ENCODE measurements around the gene ALPL.
"Not testable (repeated sequence)": the region's sequence is repeated elsewhere in the genome, so short reads cannot be mapped to it uniquely, and the experiment has no call there.

ALPL gene

DNA sequence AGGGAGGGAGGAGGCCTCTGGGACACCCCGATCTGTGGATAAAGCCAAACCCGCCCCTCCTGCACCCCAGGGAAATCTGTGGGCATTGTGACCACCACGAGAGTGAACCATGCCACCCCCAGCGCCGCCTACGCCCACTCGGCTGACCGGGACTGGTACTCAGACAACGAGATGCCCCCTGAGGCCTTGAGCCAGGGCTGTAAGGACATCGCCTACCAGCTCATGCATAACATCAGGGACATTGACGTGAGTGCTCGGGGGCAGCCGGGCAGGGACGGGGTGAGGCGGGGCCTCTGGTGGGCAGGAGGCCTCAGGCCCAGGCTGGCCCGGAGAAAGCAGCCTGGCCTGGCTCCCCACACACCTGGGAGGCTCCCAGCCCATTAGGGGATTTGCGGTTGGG lies 54.7 kb downstream of the ALPL start:
- no peak for DNase-seq

DNA sequence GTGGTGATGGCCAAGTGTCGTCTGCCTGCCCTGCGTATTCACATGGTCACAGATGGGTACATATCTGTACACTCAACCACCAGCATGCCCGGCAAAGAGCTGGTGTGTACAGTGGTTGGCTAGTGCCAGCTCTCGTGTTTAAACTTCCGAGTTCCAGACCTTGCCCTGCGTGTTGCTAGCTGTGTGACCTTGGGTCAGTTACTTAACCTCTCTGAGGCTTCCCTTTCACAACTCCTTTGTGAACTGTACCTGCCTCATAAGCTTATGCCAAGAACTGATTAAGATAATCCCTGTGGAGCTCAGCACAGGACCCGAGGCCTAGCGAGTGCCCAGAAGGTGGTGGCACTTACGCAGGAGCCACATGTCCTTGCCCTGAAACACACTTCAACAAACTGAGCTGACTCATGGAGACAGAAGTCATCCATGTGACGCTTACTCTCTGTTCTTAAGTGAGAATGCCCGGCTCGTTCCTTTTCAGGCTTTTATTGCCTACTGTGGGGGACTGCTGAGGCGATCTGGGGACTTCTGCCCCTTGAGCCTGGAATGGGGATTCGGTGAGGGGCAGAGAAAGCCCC lies 55.4 kb downstream of the ALPL start:
- no peak for DNase-seq

DNA sequence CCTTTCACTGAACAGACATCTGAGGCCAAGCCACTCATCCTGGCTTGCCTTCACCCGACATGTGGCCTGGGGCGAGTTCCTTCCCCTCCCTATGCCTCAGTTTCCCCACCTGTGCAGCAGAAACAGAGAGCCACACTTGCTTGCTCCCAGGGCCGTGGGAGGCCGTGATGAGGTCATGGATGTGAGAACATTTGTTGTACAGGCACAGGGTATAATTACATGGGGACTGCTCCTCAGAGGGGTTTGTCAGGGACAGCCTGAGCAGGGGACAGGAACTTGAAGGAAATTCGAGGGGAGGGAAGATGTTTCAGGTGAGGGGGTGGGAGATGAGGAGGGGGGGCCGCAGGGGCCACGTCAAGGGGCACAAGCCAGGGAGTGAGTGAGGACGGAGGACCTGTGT lies 56.1 kb downstream of the ALPL start:
- DNase-seq, result no peak

DNA sequence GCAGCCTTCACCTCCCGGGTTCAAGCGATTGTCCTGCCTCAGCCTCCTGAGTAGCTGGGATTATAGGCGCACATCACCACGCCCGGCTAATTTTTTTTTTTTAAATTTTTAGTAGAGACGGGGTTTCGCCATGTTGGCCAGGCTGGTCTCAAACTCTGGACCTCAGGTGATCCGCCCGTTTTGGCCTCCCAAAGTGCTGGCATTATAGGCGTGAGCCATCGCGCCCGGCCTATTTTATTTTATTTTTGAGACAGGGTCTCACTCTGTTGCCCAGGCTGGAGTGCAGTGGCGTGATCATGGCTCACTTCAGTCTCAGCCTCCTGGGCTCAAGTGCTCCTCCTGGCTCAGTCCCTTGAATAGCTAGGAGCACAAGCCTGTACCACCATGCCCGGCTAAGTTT lies 57.1 kb downstream of the ALPL start:
- DNase-seq, result not testable (repeated sequence)

DNA sequence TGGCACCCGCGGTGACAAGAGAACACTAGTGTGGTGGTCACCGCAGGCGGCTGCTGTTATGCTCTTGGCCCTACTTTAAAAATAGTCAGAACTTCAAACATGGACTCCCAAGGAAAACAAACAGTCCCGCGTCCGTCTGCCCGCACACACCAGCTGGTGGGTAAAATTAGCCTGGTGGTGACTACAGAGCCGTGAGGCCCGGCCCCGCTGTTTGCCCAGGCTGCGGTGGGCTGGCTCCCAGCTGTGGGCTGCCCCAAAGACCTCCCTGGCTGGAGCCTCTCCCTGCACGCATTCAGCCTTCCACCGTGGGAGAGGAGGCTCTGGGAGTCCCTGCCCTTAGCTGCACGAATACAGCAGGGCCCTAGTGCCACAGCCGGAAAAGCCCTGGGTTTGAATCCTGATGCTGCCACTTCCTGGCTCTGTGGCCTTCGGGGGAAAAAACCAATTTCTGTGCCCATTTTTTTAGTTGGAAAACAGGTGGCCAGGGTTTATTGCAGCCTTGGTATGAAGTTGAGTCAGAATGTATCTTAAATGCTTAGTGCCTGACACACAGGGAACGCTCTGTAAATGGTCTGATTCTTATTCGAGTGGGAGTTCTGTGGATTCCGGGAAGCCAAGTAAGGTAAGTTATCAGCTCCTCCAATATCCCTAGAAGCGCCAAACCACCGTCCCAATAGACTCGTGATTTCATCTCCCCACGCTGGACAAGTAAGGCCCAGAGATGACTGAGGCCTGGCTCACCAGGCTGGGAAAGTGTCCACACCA lies 58.2 kb downstream of the ALPL start:
- DNase-seq, result no peak

DNA sequence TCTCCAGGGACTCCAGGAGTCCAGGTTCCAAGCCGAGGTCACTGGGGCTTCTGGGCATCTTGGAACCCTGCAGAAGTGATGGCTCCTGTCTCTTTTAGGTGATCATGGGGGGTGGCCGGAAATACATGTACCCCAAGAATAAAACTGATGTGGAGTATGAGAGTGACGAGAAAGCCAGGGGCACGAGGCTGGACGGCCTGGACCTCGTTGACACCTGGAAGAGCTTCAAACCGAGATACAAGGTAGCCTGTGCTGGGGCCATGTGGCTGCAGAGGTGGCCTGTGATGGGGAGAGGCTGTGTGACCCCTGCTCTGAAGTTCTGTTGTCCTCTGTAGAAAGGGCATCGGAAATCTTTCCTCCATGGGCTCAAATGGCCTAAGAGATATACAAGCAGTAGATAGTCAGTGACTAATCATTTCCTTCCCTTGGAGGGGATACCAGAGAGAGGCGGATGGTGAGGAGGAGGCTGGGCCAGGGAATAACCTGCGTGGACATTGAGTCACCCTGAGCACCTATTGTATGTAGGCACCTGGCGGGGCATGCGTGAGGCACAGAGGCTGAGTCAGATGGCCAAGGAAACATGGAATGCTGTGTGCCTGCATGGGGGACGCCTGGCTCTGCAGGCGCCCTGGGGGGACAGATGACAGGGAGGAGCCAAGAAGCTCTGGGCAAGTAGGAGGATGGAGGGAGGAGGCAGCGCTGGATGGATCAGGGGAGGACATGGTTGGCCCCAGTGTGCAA lies 59.0 kb downstream of the ALPL start:
- DNase-seq, result no peak

DNA sequence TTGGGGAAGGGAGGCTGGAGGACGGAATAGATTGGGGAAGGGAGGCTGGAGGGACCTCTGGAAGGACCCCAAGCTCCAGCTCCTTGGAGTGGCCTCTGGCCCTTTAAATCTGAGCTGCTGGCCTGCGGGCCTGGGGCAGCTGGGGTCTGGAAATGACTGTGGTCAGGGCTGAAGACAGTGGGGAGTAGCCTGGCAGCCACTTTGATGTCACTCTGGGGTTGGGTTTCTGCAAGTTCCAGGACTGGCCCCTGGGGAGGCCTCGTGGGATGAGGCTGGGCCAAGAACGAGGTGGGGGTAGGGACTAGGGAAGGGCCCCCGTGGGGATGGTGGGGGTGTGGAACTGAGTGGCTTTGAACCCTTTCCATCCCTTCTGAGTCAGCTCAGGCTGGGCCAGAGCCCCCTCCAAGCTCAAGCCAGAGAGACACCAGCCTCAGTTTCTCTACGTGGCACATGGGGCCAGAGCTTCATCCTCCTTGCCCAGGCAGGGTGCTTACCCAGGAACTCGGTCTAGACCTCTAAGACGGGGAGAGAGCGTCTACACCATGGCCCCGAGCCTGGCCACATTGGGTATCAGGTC lies 59.7 kb downstream of the ALPL start:
- no peak for DNase-seq

DNA sequence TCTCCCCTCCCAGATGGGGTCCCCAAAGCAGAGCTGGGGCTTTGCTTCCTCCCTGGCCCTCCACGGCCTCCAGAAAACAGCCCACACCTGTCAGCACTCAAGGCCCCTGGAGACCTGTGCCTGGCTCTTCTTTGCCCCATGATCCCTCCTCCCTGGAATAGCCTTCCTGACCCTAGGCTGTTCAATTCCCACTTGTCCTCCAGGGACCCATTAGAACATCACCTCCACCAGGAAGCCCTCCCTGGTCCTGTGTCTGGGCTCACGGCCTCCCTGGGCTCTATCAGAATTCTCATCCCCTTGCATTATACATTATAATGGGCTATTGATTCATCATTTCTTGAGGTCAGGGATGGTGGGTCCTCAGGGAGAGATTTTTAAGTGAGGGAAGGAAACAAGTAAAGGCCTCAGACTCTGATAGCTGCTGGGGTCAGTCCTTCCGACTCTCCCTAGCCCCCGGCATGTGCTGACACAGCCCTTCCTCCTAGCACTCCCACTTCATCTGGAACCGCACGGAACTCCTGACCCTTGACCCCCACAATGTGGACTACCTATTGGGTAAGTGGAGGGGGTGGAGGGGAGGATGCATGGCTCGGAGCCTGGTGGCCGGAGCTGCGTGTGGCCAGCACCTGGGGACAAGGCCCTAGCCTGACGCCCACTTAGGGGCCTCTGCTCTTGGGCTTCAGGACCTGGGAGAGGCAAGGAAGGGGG lies 60.8 kb downstream of the ALPL start:
- DNase-seq, result no peak

DNA sequence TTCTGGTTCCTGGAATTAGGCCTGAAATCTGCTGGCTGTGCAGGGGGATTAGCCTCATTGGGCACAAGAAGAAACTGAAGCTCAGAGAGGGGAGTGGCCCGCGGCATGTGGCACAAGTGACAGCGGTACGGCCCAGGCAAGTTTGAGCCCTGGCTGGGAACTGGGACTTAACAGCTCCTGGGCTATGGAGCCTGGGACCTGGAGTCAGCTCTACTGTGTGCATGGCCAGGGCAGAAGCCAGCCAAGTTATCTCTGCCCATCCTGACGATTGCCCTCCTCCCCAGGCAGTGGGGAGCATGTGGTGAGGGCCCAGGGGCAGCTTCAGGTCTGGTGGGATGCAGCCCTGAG lies 61.3 kb downstream of the ALPL start:
- no peak for DNase-seq

DNA sequence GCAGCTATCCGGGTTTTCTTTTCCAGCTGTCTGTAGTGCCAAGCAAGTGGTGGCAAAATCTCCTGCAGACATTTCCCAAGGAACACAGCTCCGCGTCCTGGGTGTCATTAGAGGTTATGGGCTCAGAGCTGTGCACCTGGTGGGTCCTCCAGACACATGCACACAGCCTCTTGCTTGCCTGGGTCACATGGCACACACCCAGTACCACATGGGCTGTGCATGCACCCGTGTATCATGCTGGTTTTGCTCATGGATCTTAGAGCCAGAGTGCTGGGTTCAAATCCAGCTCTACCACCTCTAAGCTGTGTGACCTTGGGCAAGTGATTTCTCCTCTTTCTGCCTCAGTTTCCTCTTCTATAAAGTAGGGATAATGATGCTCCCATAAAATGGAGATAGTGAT lies 61.7 kb downstream of the ALPL start:
- no peak for DNase-seq

DNA sequence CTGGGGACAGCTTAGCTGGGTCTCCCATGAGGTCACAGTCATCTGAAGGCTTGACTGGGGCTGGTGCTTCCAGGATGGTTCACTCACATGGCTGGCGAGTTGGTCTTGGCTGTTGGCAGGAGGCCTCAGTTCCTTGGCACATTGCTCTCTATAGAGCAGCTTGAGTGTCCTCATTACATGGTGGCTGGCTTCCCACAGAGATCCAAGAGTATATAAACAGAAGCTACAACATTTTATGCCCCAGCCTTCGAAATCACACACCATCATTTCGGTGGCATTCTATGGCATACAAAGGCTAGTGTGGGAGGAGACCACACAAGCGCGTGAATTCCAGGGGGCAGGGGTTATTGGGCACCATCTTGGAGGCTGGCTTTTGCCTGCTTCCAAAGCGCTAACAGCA lies 63.0 kb downstream of the ALPL start:
- no peak for DNase-seq

DNA sequence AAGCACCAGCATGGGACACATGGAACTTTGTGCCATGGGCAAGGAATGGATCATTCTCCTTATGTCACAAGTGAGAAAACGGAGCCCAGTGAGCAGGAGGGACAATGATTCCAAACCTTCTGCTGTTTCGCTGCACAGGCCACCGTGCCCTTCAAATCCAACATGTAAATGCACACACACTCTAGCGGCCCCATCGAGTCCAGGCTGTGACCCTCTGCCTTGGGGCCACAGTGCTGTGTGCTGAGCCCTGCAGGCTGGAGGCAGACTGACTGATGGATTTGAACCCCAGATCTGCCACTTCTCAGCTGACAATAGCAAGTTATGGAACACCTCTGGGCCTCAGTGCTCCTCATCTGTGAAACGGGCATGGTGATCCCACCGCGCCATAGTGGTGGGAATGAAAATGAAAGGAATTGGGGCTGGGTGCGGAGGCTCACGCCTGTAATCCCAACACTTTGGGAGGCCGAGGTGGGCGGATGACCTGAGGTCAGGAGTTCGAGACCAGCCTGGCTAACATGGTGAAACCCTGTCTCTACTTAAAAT lies 63.6 kb downstream of the ALPL start:
- no peak for DNase-seq

DNA sequence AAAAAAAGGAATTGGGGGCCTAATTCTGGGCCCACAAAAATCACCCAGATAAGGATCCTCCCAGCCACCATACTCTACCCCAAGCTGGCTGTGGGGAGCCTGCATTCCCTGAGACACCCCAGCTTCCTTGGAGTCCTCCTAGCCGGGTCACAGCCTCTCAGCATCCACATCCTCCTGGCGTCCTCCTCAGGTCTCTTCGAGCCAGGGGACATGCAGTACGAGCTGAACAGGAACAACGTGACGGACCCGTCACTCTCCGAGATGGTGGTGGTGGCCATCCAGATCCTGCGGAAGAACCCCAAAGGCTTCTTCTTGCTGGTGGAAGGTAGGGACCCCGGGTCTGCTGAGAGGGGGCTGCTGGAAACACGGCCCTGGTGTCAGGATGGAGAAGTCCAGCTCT lies 64.3 kb downstream of the ALPL start:
- DNase-seq, result no peak

DNA sequence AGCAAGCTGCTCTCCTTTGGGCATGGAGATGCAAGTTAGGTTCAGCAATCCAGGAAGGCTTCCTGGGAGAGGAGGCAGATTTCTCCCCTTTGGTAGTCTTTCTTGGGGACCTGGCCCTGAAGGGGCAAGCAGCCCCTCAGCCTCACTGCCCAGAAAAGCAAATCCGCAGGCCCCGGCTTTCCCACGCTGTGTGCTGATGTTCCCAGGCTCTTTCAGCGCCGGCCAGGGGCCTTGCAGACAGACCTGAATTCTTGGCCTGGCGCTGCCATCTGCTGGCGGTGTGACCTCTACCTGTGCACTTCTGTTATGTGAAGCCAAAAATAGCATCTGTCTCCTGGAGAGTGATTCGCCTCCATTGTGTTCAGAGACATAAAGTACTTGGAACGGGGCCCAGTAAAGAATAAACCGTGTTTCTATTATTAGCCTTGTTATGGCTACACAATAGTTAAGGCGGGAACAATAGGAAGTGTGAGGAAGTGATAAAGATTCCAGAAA lies 64.8 kb downstream of the ALPL start:
- no peak for DNase-seq

DNA sequence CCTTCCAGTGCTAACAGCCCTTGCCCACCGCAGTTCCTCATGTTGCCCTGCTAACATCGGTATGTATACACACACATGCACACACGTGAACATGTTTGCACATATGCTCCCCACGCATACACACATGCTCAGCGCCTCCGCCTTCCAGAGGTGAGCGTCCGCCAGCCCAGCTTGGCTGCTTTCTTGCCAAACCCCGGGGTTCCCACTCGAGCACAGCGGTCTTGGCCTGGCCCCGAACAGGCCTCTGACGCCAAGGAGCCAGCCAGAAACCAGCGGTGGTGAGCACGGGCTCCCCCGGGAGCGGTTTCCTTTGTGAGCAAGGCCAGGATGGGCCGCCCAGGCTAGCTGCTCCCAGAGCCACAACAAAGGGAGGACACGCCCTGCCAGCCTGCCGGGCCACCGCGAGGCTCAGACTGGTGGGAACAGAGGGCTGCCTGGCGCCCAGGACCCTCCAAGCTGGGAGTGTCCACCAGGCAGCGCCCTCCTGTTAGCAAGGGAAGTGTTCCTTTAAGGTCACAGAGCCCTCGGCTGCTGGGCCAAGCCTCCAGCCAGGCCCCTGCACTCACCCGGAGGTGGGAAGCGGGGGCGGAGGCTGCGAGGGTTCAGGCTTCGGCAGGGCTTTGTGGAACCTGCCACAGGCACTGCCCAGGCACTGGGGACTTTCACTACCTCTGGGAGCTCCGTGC lies 65.4 kb downstream of the ALPL start:
- no peak for DNase-seq

DNA sequence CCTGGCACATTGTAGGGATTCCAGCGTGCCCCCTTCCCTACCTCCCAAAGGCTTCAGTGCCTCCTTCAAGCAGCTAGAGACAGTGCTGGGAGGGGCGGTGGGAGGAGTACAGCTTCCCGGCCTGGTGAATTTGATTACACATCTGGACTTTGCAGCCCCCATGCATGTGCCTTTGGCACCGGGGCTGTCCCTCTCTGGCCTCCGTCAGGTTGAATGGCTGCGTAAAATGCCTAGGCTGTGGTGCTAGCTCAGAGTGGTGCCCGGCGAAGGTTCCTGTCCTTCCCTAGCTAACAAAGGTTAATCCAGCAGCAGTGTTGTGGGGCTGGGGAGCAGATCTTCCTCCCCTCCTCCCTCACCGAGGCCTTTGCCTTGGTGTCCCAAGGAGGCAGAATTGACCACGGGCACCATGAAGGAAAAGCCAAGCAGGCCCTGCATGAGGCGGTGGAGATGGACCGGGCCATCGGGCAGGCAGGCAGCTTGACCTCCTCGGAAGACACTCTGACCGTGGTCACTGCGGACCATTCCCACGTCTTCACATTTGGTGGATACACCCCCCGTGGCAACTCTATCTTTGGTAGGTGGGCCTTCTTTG lies 66.2 kb downstream of the ALPL start:
- no peak for DNase-seq

DNA sequence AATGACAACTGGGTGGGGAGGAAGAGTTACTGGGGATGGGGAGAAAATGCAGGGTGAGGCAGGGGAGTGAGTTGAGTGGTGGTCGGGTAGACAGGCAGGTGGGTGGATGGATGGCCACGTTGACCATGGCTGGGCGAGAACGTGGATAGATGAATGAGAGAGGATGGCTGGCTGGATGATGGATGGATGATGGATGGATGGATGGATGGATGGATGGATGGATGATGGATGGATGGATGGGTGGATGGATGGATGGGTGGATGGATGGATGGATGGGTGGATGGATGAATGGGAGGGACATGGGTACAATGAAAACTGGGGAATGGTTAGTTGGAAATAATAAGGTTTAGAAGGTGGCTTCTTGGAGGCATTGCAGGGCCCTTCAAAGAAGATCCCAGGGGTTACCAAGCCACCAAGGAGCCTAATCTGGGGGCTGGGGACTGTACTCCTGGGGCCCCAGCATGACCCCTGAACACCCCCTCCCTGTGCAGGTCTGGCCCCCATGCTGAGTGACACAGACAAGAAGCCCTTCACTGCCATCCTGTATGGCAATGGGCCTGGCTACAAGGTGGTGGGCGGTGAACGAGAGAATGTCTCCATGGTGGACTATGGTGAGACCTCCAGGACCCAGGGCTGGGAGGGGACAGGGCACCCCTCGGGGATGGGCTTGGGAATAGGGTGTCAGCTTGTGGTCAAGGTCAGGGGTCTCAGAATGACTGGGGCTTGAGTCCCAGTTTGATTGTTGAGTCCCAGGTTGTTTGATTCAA lies 67.0 kb downstream of the ALPL start:
- no peak for DNase-seq

DNA sequence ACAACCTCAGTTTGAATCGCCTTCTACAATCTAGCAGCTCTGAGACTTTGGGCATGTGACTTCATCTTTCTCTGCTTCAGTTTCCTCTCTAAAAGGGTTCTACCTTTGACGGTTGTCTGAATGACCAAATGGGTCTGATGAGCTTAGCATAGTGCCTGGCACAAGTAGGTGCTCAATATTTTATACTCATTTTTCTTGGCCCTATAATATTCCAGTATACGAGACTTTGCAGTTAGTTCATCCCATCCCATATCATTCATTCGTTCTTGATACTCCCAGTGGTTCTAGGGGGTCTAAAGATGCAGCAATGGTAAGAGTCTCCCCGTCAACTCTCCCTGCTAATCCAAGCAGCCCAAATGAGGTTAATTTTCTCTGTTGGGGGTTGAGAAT lies 67.6 kb downstream of the ALPL start:
- no peak for DNase-seq

DNA sequence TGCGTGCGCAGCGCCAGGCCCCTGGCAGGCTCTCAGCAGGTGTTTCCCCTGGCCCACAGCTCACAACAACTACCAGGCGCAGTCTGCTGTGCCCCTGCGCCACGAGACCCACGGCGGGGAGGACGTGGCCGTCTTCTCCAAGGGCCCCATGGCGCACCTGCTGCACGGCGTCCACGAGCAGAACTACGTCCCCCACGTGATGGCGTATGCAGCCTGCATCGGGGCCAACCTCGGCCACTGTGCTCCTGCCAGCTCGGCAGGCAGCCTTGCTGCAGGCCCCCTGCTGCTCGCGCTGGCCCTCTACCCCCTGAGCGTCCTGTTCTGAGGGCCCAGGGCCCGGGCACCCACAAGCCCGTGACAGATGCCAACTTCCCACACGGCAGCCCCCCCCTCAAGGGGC lies 68.1 kb downstream of the ALPL start:
- no peak for DNase-seq

DNA sequence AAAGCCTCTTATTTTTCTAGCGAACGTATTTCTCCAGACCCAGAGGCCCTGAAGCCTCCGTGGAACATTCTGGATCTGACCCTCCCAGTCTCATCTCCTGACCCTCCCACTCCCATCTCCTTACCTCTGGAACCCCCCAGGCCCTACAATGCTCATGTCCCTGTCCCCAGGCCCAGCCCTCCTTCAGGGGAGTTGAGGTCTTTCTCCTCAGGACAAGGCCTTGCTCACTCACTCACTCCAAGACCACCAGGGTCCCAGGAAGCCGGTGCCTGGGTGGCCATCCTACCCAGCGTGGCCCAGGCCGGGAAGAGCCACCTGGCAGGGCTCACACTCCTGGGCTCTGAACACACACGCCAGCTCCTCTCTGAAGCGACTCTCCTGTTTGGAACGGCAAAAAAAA lies 68.7 kb downstream of the ALPL start:
- no peak for DNase-seq

DNA sequence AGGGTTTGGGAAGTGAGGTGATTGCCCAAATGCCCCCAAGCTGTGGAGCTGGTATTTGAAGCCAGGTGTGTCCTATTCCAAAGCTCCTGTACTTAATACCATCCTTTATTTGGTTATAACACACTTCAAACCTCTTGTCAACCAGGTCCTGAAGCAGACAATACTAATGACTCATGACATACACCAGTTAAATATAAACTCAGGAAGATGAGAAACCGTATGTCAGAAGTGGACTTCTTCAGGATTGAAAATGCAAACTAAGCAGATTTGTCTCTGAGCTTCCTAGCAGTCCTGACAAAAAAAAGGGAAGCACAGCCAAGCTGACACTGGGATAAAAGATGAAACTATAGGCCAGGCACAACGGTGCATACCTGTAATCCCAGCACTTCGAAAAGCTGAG lies 70.6 kb downstream of the ALPL start:
- no peak for DNase-seq
